ENCODE data around the gene DAB2IP. TPM values are rescaled to one million over a fixed set of nuclear protein-coding genes. Genes with fewer than 3 reads are reported as not detected.

Gene DAB2IP
- total RNA-seq, 1 experiment from 2014 or later, result 4.0 TPM

Other genes starting within 250 kb of the DAB2IP start
- gene GGTA1, start 151.8 kb upstream of the DAB2IP start, total RNA-seq (2014; rRNA removed), result not detected in 2 replicates